ENCODE data around the gene TPCN1.

Gene TPCN1

DNA sequence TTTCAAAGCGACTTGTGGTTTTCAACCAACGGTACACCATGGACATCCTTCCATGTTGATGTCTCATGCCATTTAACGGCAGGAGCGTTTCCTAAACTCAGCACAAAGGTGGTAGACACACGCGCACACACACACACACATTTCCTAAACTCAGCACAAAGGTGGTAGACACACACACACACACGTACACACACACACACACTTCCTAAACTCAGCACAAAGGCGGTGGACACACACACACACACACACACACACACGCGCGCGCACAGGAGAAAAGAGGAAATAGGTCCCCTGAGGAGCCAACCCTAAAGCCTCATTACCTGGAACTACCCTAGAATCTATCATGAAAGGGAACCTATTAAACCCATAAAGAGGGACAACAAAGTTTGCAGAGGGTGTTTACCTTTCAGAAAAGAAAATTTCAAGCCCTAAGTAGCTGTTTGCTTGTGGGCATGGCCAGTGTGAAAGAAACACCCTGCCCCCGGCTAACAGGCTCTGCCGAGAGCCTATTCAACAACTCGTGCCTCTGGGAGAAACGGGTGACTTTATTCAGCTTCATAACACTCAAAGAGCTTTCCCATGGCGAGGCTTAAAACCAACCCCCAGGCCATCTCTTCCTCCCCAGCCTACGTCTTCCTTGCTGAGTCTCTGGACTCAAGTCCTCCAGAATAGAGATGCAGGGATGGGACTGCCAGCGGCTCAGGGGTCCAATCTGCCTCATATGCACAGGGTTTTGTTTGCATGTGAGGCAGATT lies 81.8 kb downstream of the TPCN1 start:
- peak; percentile 85 for DNase-seq (ENCODE audit: low read depth, low spot score)

DNA sequence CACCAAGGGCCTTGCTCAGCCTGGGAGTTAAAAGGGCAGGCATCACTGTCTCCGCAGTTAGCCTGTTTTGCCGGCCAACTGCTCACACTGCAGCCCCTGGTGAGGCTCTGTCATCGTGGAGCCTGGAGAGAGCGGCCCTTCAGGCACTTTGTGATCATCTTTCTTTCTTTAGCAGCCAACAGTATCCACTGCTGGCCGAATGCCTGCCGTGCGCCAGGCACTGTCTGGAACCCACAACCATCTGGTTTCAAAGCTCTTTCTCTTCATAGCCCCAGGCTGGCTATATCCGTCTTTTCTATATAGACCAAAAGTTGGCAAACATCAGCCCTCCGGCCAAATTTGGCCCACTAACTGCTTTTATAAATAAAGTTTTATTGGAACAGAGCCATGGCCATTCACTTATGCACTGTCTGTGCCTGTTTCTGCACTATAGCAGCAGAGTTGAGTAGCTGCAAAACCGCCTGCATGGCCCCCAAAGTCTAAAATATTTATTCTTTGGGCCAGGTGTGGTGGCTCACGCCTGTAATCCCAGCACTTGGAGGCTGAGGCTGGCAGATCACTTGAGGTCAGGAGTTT lies 84.1 kb downstream of the TPCN1 start:
- peak; percentile 65 for DNase-seq (ENCODE audit: low read depth, low spot score)

DNA sequence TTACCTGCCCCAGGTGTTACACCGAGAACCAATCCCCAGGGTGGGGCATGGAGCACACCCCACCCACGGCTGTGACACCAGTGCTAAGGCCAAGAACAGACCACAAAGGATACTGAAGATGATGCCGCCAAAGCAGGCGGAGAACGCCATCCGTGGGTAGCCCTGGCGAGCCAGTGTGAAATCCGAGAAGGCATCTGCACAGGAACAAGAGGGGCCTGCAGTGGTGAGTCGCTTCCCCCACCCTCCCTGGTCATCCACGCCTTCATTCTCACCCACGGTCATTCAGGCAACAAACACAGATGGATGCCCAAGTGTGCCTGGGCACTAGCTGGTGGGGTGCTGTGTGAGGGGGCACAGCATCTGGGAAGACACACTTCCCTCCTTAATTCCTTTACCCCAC lies 85.1 kb downstream of the TPCN1 start:
- DNase-seq (ENCODE audit: low read depth, low spot score), result no peak

DNA sequence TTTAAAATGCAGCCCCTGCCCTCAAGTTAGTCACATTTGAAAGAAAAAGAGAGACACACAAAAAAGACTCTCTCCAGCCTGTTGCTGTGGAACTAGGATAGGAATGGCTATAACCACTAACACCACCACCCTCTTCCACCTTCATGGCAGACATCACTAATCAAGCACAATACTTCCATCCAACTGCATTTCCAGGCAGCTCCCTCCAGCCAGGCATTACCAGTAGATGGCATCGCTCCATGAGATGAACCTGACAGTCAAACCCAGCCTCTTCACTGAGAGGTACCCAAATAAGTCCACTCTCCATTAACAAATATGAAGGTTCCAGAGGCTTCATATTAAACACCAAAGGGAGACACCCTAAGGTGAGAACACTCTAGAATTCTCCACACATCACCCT lies 89.2 kb downstream of the TPCN1 start:
- DNase-seq (ENCODE audit: low read depth, low spot score), result no peak

DNA sequence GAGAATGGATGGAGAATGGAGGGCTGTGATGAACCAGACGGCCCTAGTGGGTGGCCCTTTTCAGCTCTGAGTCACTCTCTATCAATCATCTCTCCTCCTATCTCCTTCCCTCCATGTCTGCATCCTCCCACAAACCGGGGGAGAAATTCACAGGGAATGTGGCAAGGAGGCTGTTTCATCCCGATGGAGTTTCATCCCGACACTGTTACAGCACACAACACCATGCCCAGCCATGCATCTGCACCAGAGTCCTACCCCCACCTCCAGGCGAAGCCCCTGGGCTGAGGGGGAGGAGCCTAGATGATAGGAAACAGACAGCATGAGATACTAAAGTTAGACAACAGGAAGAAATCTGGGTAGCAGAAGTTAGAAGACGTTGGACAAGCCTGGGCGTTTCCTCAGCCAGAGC lies 92.9 kb downstream of the TPCN1 start:
- peak; percentile 48 for DNase-seq (ENCODE audit: low read depth, low spot score)

DNA sequence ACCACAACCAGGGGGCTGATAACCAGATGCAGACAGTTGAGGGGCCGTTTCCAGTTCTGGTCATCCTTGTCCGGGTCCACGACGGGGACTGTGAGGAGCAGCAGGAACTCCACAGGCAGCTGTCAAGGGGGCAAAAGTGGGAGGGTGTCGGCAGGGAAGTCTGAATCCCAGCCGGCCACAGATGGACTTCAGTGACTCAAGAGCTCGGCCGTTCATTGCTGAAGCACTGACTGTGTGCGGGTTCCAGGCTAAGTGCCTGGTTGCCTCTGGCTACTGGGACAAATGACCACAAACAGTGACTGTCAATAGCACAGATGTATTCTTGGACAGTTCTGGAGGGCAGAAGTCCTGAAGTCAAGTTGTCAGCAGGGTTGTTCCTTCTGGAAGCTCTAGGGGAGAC lies 94.1 kb downstream of the TPCN1 start:
- DNase-seq (ENCODE audit: low read depth, low spot score), result no peak

DNA sequence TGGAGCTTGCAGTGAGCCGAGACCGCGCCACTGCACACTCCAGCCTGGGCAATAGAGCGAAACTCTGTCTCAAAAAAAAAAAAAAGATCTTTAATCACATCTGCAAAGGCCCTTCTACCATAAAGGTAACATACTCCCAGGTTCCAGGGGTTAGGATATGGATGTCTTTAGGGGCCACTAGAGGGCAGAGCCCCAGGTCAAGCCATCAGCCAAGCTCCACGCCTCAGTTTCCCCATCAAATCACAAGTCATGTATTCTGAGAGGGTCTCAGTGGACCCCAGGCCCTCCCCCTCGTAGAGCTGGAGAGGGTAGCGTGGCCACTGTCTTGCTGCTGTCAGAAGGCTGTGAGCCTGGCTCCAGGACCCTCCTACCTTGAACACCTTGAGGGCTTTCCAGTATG lies 94.9 kb downstream of the TPCN1 start:
- no peak for DNase-seq (ENCODE audit: low read depth, low spot score)

DNA sequence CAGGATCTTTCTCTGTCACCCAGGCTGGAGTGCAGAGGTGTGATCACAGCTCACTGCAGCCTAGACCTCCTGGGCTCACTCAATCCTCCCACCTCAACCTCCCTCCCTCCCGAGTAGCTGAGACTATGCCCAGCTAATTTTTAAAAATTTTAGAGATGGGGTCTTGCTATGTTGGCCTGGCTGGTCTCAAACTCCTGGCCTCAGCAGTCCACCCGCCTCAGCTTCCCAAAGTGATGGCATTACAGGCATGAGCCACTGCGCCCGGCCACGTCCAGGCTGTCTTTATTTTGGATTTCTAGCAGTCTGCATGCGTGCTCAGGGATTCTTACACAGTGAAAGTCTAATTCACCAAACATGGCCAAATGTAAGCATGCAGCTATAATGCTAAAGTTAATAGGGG lies 95.9 kb downstream of the TPCN1 start:
- DNase-seq (ENCODE audit: low read depth, low spot score), result no peak

DNA sequence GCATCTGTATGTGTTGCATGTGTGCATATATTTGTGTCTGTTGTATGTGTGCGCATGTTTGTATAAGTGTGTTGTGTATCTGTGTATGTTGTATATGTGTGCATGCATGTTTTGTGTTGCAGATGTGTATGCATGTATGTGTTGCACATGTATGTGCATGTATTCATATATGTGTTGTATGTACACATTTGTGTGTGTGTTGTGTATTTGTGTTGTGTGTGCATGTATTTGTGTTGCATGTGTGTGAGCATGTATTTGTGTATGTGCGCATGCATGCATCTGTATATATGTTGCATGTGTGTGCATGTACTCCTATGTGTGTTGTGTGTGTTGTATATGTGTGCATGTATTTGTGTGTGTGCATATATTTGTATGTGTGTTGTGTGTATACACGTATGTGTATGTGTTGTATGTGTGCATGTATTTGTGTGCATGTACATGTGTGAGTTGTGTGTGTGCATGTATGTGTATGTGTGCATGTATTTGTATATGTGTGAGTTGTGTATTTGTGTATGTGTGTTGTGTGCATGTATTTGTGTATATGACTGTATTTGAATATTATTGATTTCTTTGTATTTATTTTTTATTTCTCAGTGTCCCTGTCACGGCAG lies 96.9 kb downstream of the TPCN1 start:
- no peak for DNase-seq (ENCODE audit: low read depth, low spot score)

DNA sequence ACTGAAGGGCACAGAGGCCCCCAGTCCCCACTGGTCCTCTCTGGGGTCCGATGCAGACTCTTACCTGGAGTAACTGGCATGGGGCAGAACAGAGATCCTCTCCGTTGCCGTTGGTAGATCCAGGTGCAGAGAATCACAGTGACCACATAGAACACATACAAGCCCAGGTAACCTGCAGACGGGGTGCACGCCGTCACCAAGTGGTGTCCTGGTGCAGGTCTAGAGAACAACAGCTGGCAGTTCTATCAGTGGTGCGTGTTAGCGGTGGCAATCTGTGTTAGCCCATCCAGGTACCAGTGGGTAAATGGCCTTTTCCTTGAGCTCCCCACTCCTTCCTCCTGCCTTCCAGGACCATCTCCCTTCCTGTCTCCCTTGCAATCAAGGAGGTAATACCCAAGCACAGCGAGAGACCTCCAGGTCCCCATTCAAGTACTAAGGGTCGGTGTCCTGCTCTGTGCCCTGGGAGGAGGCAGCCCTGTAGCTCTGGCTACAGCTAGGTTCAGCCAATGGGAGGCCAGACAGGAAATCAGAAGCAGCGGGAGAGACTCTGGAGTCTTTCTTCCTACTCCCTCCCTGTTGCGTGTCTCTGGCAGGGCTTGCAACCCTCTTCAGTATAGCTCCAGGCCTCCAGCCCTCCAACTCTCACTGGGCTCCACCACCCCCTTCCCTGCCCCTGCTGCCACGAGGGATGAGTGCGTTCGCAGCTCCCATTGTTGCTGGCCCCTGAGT lies 97.8 kb downstream of the TPCN1 start:
- DNase-seq (ENCODE audit: low read depth, low spot score), result peak; percentile 45

DNA sequence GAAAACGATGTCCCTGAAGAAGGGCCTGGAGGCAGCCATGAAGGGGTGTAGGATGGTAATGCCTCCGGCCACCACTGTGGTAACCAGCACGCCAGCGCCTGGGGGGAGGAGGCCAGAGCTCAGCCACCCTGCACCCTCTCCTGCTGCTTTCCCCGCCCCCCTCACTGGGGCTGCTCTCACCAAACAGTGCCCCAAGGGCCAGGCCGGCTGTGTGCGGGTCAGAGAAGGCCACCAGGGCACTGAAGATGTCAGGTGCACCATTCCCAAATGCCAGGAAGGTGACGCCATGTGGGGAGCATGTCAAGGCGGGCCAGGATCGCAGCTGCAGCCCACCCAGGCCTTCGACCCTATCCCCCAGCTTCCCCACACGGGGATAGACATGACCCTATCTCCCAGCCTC lies 99.1 kb downstream of the TPCN1 start:
- DNase-seq (ENCODE audit: low read depth, low spot score), result no peak

DNA sequence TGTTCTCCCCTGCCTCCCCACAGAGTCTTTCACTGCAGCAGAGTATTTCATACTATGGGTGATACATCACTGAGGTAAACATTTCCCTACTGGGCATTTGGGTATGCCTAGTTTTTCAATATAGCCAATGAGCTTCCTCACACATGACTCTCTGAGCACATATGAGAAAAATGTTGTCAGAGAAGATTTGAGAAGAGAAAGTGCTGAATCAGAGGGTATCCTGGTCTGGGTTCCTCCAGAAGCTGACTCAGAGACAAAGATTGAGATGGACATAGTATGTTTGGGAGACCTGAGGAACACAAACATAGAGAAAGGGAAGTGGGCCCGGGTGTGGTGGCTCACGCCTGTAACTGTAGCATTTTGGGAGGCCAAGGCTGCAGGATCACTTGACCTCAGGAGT lies 101.1 kb downstream of the TPCN1 start:
- no peak for DNase-seq (ENCODE audit: low read depth, low spot score)

DNA sequence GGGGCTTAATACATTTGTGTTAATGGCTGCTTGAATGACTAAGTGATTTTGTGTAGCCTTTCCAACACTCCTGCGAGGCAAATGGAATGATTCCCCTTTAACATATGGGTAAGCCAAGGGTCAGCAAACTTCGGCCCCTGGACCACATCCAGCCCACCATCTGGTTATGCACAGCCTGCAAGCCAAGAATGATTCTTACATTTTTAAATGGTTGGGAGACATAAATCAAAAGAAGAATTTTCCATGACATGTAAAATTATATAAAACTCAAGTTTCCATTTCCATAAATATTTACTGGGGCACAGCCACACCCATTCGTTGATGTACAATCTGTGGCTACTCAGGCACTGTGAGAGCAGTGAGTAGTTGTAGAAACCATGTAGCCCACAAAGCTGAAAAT lies 104.7 kb downstream of the TPCN1 start:
- DNase-seq (ENCODE audit: low read depth, low spot score), result no peak

DNA sequence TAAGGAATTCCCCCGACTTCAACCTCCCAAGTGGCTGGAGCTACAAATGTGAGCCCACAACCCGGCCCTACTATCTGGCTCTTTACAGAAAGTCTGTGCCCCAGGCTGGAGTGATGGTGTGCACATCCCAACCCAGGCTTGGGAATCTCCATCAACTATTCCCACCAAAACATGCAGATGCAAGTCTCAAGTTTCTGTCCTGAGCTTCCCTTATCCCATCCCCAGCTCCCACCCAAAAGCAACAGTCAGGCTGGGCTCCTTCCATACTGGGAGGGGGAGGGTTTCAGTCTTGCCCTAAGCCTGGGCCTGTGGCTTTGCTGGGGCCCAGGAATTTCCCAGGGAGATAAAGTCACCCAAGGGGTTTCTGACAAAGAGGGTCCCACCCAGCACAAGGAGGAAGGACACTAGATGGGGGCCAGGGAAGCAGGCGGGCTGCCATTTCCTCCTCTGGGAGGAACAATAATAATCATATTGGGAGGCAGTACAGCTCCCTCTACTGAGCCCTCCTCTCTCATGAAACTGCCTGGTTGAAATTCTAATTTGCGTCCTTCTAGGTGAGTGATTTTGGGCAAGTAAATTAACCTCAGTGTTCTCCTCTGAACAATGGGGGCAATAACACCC lies 105.6 kb downstream of the TPCN1 start:
- DNase-seq (ENCODE audit: low read depth, low spot score), result no peak

DNA sequence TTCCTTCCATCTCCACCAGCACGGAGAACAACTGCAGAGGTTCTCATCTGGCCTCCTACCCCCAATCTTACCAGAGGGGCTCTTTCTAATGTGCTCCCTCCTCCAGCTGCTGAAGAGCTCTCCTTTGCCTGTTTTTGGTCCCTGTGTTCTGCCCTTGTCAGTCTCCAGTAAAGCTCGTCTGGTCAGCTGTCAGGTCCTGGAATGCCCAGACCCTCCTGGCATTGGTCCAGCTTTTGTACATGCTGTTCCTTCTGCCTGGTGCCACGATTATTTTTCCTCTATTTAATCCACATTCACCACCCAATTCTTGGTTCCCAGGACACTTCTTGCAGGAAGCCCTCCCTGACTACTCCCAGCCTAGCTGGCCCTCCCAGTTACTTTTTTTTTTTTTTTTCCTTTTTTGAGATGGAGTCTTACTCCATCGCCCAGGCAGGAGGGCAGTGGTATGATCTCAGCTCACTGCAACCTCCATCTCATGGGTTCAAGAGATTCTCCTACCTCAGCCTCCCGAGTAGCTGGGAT lies 107.2 kb downstream of the TPCN1 start:
- DNase-seq (ENCODE audit: low read depth, low spot score), result no peak

DNA sequence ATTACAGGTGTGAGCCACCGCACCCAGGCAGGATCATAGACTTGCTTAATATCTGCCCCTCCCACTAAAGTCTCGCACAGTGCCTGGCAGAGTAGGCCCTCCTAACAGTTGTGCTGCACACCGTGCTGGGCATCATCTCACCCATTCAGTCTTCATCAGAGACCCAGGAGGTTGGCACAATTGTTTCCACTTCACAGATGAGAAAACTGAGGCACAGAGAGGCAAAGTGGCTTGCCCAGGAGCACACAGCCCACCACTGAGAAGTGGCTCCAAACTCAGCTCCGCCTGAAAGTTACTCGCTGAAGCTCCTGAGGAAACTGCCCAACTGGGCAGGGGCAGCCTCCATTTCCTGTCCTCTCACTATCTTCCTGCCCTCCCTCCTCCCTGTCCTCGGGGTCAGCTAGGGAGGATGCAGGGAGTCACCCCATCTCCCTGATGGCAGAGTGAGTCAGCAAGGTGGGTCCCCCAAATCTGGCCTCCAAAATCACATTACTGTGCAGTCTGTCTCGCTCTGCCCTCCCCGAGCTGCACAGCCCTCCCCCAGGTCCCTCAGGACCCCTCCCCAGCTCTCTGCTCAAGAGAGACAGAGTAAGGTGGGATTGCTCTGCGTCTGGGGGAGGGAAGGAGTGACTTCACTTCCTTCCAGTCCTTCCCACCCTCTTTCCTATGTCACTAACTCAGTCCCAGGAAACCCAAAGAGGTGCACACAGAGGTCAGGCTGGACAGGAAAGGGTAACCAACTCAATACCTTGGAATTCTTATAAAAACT lies 107.9 kb downstream of the TPCN1 start:
- no peak for DNase-seq (ENCODE audit: low read depth, low spot score)

DNA sequence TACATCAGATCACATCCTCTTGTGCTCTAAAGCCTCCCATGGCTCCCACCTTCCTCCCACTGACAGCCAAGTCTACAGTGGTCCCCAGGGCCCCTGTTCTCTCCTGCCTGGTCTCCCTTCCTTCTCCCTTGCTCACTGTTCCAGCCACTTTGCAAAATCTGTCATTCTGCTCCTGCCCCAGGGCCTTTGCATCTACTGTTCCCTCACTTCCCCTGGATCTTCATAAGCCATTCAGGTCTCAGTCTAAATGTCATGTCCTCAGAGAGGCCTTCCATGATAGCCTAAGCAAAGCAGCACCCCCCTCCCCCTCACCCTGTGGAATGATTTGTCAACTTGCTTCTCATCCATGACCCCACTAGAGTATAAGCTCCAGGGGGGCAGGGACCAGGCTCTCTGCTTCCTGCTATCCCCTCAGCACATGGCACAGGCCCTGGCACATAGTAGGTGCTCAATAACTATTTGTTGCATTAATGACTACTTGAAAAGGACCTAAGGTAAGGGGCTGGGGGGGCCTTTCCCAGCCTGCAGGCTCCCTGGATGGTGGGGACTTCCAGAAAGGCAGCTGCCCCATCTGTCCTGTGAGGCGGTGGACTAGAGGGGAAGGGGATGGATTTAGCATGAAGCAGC lies 108.6 kb downstream of the TPCN1 start:
- no peak for DNase-seq (ENCODE audit: low read depth, low spot score)

DNA sequence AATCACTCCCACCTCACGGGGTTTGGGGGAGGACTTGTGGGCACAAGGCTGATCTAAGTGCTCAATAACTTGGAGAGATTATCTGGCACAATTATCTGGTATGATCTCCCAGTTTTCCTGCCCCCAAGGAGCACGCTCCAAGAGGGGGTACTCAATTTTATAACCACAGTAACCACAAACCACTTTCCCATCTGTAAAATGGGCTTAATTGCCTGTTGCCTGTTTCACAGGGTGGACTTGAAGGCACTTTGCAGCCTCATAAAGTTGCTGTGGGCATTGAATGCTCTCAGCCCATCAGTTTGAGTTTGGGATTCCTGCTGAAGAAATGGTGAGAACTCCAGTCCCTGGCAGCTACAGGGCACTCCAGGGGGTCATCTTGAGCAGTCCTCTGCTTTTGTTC lies 109.2 kb downstream of the TPCN1 start:
- peak; percentile 40 for DNase-seq (ENCODE audit: low read depth, low spot score)

DNA sequence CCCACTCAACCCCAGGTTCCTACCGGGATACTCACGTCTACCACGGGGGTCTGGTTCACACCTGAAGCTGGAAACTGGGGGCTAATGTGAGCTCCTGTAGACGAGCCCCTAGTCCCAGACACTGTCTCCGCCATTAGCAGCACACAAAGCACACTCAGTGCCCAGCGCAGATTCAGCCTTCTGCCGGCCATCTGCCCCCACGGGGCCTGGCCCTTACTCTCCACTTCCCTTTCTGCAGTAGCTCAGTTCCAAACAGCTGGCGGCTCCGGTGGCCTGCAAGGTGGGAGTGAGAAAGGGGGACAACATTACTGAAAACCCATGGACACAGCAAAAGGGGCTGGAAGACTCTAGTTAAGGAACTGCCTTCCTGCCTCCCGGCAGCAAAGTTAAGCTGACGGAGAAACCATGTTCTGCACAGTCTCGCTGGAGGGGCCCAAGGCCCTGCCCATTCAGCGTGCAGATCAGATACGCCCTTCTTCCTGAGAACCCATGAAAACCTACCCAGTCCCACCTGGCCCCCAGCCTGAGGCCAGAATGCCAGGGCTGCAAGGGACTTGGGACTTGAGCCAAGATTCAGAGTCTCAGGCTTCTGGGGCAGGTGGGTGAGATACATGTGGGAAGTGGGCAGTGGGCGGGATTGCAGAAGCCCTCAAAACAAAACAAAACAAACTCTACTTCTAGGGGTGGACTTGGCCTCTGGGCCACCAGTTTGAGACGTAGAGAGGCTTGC lies 111.6 kb downstream of the TPCN1 start:
- no peak for DNase-seq (ENCODE audit: low read depth, low spot score)

DNA sequence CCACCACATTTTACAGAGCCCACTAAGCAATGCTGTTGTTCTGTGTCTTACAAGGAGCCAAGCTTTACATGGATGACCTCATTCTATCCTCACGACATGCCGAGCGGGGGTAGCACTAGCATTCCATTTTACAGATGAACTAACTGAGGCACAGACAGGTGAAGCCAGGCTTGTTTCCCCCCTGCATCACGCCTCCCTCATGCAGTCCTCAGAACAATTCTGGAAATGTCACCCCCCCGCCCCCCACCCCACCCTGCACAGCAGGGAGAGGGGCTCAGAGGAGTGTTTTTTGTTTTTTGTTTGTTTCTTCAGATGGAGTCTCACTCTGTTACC lies 112.1 kb downstream of the TPCN1 start:
- no peak for DNase-seq (ENCODE audit: low read depth, low spot score)

Measured in ELF-1 (cell line).